SK-N-SH (cell line): Measurements from ENCODE around the gene TBX20. TPM values are rescaled to one million over a fixed set of nuclear protein-coding genes. Genes with fewer than 3 reads are reported as not detected.

Experiments
- CTCF ChIA-PET: fragments of 300-600, 350-600 bp; formaldehyde crosslinking; extraction: SDS; loops from one replicate; lab custom pipeline; 2021; lab: Yijun Ruan, JAX
- POLR2A ChIA-PET: fragments of 350-600 bp; sonication (Branson Sonifier 250); formaldehyde crosslinking; extraction: SDS; loops from one replicate; lab custom pipeline; 2020; ENCODE audit warnings: antibody characterized with exemption, inconsistent platforms; lab: Yijun Ruan, JAX
- DNase-seq: peaks from one replicate; pipeline ENCODE4 v3.0.0; 2012
- H2AFZ ChIP-seq: fragments of 200-600 bp; sonication (generic); 2 replicates; pipeline ENCODE4 v1.8.1; 2016; ENCODE audit warnings: antibody characterized with exemption, mild to moderate bottlenecking, low read depth
- H3F3A ChIP-seq: fragments of 200-600 bp; sonication (generic); replicated peaks from 2 replicates; pipeline ENCODE3; 2016; ENCODE audit warnings: antibody characterized with exemption, mild to moderate bottlenecking; ENCODE audit not compliant: insufficient read depth
- H3K27ac ChIP-seq, 2 experiments: fragments of 200-500 bp in 1 of 2; fragments of 200-600 bp in 1 of 2; sonication (Bioruptor generic) in 1 of 2; sonication (generic), shearing (Covaris generic) in 1 of 2; 2 replicates each; pipeline versions ENCODE4 v1.5.1 to v1.6.1; 2014 to 2016; ENCODE audit warnings: low read depth in 2 of 2, inconsistent platforms in 1 of 2, low read length in 1 of 2, mild to moderate bottlenecking in 1 of 2, mixed read lengths in 1 of 2
- H3K27me3 ChIP-seq: fragments of 200-600 bp; sonication (generic), shearing (Covaris generic); 2 replicates; pipeline ENCODE4 v1.6.1; 2016; ENCODE audit warnings: mixed run types; ENCODE audit not compliant: insufficient read depth
- H3K36me3 ChIP-seq, 2 experiments: fragments of 200-500 bp in 1 of 2; fragments of 200-600 bp in 1 of 2; sonication (Bioruptor generic) in 1 of 2; sonication (generic) in 1 of 2; replicated peaks in 1 of 2; 2 replicates each; pipeline versions ENCODE3 to v1.5.1; 2014 to 2016; ENCODE audit warnings: low read length in 1 of 2, mild to moderate bottlenecking in 1 of 2; ENCODE audit not compliant: insufficient read depth in 2 of 2, control insufficient read depth in 1 of 2
- H3K4me1 ChIP-seq, 2 experiments: fragments of 200-500 bp in 1 of 2; fragments of 200-600 bp in 1 of 2; sonication (Bioruptor generic) in 1 of 2; sonication (generic), shearing (Covaris generic) in 1 of 2; 2 replicates each; pipeline versions ENCODE4 v1.5.1 to v1.6.1; 2014 to 2016; ENCODE audit warnings: low read depth in 1 of 2, low read length in 1 of 2, mixed run types in 1 of 2; ENCODE audit not compliant: insufficient read depth in 2 of 2, control insufficient read depth in 1 of 2
- H3K4me2 ChIP-seq: fragments of 200-600 bp; sonication (generic), shearing (Covaris generic); 2 replicates; pipeline ENCODE4 v1.6.1; 2017; ENCODE audit warnings: mixed run types
- H3K4me3 ChIP-seq, 2 experiments: fragments of 200-500 bp in 1 of 2; fragments of 200-600 bp in 1 of 2; sonication (Bioruptor generic) in 1 of 2; sonication (generic), shearing (Covaris generic) in 1 of 2; 2 replicates each; pipeline versions ENCODE4 v1.5.1 to v1.8.1; 2014 to 2016; ENCODE audit warnings: low read depth in 2 of 2, inconsistent platforms in 1 of 2, low read length in 1 of 2, mild to moderate bottlenecking in 1 of 2, mixed read lengths in 1 of 2, moderate library complexity in 1 of 2
- H3K79me2 ChIP-seq: fragments of 200-600 bp; sonication (generic); 2 replicates; pipeline ENCODE4 v1.8.1; 2017; ENCODE audit warnings: mild to moderate bottlenecking; ENCODE audit not compliant: insufficient read depth
- H3K9ac ChIP-seq: fragments of 200-600 bp; sonication (generic); 2 replicates; pipeline ENCODE4 v1.6.1; 2017; ENCODE audit warnings: mixed run types
- H3K9me2 ChIP-seq: fragments of 200-600 bp; sonication (generic); 2 replicates; pipeline ENCODE4 v1.6.1; 2017; ENCODE audit warnings: mixed run types
- H3K9me3 ChIP-seq: fragments of 200-600 bp; sonication (generic); 2 replicates; pipeline ENCODE4 v1.6.1; 2017; ENCODE audit warnings: mixed run types, mild to moderate bottlenecking, moderate library complexity
- H4K20me1 ChIP-seq: fragments of 200-600 bp; sonication (generic); 2 replicates; pipeline ENCODE4 v1.6.1; 2017; ENCODE audit warnings: mild to moderate bottlenecking, mixed run types; ENCODE audit not compliant: insufficient read depth
- EZH2phosphoT487 ChIP-seq: fragments of 200-600 bp; sonication (generic); IDR thresholded peaks from 2 replicates; pipeline ENCODE4 v1.6.1; 2017; ENCODE audit warnings: low read depth, mixed run types, mild to moderate bottlenecking, antibody characterized with exemption, moderate library complexity, borderline replicate concordance
- FOXJ3 ChIP-seq: sonication (generic); formaldehyde crosslinking; IDR thresholded peaks from 2 replicates; pipeline ENCODE4 v1.5.1; 2020; ENCODE audit warnings: mild to moderate bottlenecking, missing genetic modification reagents
- FOXM1 ChIP-seq: IDR thresholded peaks from 2 replicates; pipeline ENCODE4 v1.4.0; 2012; ENCODE audit warnings: low read depth, mild to moderate bottlenecking
- MAX ChIP-seq: IDR thresholded peaks from 2 replicates; pipeline ENCODE4 v1.4.0; 2012; ENCODE audit warnings: low read depth
- MEF2A ChIP-seq: IDR thresholded peaks from 2 replicates; pipeline ENCODE4 v1.4.0; 2012; ENCODE audit warnings: low read depth, borderline replicate concordance
- NFIC ChIP-seq: IDR thresholded peaks from 2 replicates; pipeline ENCODE4 v1.4.0; 2012; ENCODE audit warnings: borderline replicate concordance
- NRF1 ChIP-seq: IDR thresholded peaks from 2 replicates; pipeline ENCODE4 v1.6.1; 2012; ENCODE audit warnings: low read depth, mild to moderate bottlenecking, low read length
- PBX3 ChIP-seq: IDR thresholded peaks from 2 replicates; pipeline ENCODE4; 2012
- REST ChIP-seq: IDR thresholded peaks from 2 replicates; pipeline ENCODE4 v1.6.1; 2012; ENCODE audit warnings: mild to moderate bottlenecking, low read depth, low read length, moderate library complexity
- TAF1 ChIP-seq: IDR thresholded peaks from 2 replicates; pipeline ENCODE4 v1.6.1; 2012; ENCODE audit warnings: low read depth, mild to moderate bottlenecking, low read length, moderate library complexity, borderline replicate concordance
- TEAD4 ChIP-seq: IDR thresholded peaks from 2 replicates; pipeline ENCODE4 v1.4.0; 2012; ENCODE audit warnings: mild to moderate bottlenecking, borderline replicate concordance; ENCODE audit not compliant: insufficient read depth
- WGBS: methylation state at CpG from one replicate; pipeline ENCODE4 v1.1.6; 2017; ENCODE audit warnings: low lambda C conversion rate; 5-methylcytosine and 5-hydroxymethylcytosine counted together
- polyA plus RNA-seq, 3 experiments: library from polyadenylated mRNA; depleted of rRNA; stranded (reverse); fragments of >200 nt; gene quantifications; 2 replicates each; pipeline ENCODE4 v1.2.3, GENCODE V29; 2012

The TBX20 gene
- polyA plus RNA-seq, 1 of the 3 experiments (the other 2 are of a cell fraction): 1.0 TPM

GRCh38 chr7:35257251-35258124 is 3.6 kb upstream of the TBX20 start:
- CTCF ChIA-PET: interaction anchor here (0.7 to 1.6 kb wide), 3 partner anchors 34 to 279 kb away, joined by 3 read pairs; no protein-coding TSS in a partner anchor
- H3K9ac ChIP-seq: no peak overlapping the region
- no peak for DNase-seq
- no peaks in the 10 kb centered on the region for H3K9me2 ChIP-seq
- peaks cover 11% of the 10 kb centered on the region for H3K79me2 ChIP-seq
- no peaks in the 10 kb centered on the region for H4K20me1 ChIP-seq
- H3K4me3 ChIP-seq: no peak overlapping the region
- H3K27me3 ChIP-seq: no peaks in the 10 kb centered on the region
- no peak overlapping the region for H2AFZ ChIP-seq
- no peaks in the 10 kb centered on the region for H3K36me3 ChIP-seq
- TF ChIP-seq FOXM1 (no peak), FOXJ3 (CRISPR knock-in tag) (no peak), NFIC (no peak), REST (no peak), MEF2A (no peak), TAF1 (no peak), MAX (no peak), EZH2phosphoT487 (no peak), NRF1 (no peak)
- TF ChIP-seq, all 33 proteins: peak for 0
- H3F3A ChIP-seq: no peaks in the 10 kb centered on the region
- peaks cover 0 to 12% of the 10 kb centered on the region in 2 experiments; a peak in 2 of 4 replicates for H3K4me1 ChIP-seq
- POLR2A ChIA-PET: no interaction called here
- 92% methylated on average over 61 of the region's 69 CpGs for WGBS
- no peak overlapping the region for H3K27ac ChIP-seq
- H3K4me2 ChIP-seq: no peak overlapping the region
- no peaks in the 10 kb centered on the region for H3K9me3 ChIP-seq

- DNase-seq: no peak
- H3K36me3 ChIP-seq: no peaks in the 10 kb centered on the region
- WGBS: 88% methylated on average over 29 of the region's 29 CpGs
Observed at GRCh38 chr7:35256256-35257175, 2.6 kb upstream of the TBX20 start.

More at GRCh38 chr7:35256256-35257175, 2.6 kb upstream of the TBX20 start:
- H4K20me1 ChIP-seq: no peaks in the 10 kb centered on the region; the same call in 1 of the 2 replicates
- H3F3A ChIP-seq: no peaks in the 10 kb centered on the region
- H3K4me1 ChIP-seq: peaks cover 7 to 21% of the 10 kb centered on the region in 2 experiments
- CTCF ChIA-PET: interaction anchor here (0.7 to 1.6 kb wide), 3 partner anchors 35 to 279 kb away, joined by 3 read pairs; no protein-coding TSS in a partner anchor
- no peaks in the 10 kb centered on the region for H3K27me3 ChIP-seq
- no peak overlapping the region for H3K27ac ChIP-seq
- no peak overlapping the region for H2AFZ ChIP-seq
- no peak overlapping the region for H3K4me2 ChIP-seq
- no peak overlapping the region for H3K9ac ChIP-seq
- TF ChIP-seq FOXJ3 (CRISPR knock-in tag) (no peak), TEAD4 (no peak), PBX3 (no peak)
- POLR2A ChIA-PET: no interaction called here
- no peaks in the 10 kb centered on the region for H3K9me3 ChIP-seq
- peaks cover 21% of the 10 kb centered on the region for H3K79me2 ChIP-seq
- no peak overlapping the region for H3K4me3 ChIP-seq
- H3K9me2 ChIP-seq: no peaks in the 10 kb centered on the region
